Stimulated activated CD4-positive, alpha-beta T cell treated with anti-CD3 and anti-CD28 coated beads, TNF-alpha, amount 100 ng/mL, for 1 hour (primary cell): Measurements from ENCODE around the gene ZNF385D.

Experiments
- DNase-seq, 3 donors: peaks; one replicate each; pipeline ENCODE4 v3.0.0-alpha.2; 2020; ENCODE audit warnings: low read depth in 3 of 3, low spot score in 1 of 3

The ZNF385D gene

DNA sequence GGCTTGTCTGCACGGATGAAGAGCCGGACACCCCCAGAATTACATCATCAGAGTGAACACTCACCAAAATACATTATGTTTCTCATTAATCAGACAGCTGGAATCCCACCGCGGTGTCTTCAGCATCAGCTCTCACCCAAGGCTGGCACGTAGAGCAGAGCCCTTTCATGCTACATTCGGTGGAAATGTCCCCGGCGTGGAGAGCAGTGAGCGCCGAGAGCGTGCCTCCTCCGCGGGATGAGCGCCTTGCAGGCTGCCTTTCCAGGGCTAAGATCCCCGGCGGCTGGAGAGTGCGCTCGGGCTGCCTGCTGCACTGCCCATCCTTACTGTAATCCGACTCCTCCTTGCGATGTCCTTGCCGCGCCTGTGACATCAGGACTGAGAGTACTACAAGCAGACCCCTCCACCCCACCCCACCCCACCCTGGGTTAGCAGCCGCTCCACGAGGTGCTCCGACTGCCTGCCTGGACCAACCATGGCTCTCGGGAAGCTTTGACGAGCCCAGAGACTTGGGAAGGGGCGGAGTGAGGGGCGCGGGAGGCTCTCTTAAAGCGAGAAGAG is at the start of gene ZNF385D:
Gene ZNF385D, minus strand, starts transcription at position 380 of the 561 bp plus-strand sequence. Its CDS starts 294 bp downstream, at position 86.
- no peak for DNase-seq

- DNase-seq = no peak
These were observed 47.5 kb upstream of the ZNF385D start for GRCh38 chr3:21798356-21799088.

GRCh38 chr3:21795921-21796320 is 44.9 kb upstream of the ZNF385D start:
- DNase-seq = no peak

- DNase-seq = no peak
These were observed 44.3 kb upstream of the ZNF385D start for GRCh38 chr3:21795152-21795837.

DNA sequence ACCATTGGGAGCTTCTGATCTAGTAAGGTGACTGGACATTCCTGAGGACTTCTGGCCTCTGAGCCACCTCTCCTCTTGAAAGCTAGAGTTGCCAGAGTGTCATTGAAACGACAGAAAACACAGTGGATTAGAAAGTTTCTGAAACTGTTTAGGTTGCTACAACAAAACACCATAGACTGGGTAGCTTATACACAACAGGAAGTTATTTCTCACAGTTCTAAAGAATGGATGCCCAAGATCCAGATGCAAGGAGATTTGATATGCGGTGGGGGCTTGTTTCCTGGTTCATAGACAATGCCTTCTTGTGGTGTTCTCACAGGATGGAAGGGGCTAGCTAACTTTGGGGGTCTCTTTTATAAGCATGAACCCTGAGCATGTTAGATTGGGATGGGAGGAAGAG is 43.3 kb upstream of the ZNF385D start:
- no peak for DNase-seq

GRCh38 chr3:21792176-21792575 is 41.2 kb upstream of the ZNF385D start:
- no peak for DNase-seq

DNA sequence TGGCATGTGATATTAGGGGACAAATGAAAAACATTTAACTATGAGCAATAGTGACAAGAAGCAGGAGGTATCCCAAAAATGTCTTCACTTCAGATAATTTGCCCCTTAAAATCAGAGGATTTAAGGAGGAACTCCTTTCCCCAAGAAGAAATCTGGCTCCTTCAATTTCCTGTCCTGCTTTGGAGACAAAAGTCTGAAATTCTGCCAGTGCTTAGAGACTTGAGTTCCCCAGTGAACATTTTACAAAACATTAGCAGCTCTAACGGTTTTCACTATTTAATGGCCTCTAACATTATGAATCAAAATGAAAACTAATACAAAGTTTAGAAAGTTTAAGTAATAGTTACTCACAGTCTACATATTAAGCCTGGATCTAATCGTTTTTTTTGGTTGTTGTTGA is 40.3 kb upstream of the ZNF385D start:
- no peak for DNase-seq

DNA sequence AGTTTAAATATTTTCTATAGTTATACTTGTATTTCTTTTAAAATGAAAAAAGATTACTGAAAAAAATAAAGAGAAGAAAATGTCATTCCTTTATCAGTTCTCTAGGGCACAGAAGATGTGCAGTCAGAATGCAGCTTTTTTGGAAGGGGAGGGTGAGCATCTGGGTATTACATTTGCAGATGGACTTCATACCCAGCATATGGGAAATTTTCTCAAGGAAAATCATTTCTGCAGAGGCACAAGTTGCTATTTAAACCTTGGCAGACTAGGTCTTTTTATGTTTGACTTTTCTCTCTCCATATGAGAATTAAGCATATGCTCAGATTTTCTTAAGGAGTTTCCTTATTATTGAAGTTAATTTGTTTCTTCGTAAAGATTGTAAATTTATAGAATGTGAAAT is 39.5 kb upstream of the ZNF385D start:
- no peak for DNase-seq

GRCh38 chr3:21789730-21790129 is 38.7 kb upstream of the ZNF385D start:
- DNase-seq = no peak

- no peak for DNase-seq
These were observed 35.4 kb upstream of the ZNF385D start for GRCh38 chr3:21786438-21786797.

DNA sequence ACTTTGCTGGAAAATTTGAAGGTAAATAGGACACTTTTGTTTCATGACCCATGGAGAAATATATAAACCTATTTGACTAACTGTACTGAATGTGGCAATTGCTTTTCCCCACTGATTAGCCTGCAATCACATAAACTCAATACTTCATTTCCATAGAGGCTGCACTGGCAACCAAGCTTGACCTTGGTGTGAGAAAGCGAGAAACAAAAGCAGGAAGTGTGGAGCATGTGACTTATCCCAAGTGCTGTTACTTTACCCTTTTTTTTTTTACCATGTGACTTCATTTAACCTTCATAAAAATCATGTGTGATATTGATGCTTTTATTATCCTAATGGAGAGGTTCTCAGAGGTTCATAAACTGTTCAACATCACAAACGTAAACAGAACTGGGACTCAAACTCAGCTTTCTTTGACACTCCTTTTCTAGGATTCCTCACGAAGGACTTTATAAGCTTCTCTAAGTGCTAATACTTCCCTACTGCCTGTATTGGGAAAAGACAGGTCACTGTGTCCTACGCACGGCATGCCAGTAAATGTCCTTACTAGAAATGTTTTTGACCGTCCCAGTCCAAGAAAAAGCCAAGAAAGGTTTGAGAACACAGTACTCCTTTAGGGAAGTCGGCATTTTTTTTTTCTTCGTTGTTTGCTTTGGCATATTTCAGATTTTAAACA is 34.9 kb upstream of the ZNF385D start:
- no peak for DNase-seq

DNA sequence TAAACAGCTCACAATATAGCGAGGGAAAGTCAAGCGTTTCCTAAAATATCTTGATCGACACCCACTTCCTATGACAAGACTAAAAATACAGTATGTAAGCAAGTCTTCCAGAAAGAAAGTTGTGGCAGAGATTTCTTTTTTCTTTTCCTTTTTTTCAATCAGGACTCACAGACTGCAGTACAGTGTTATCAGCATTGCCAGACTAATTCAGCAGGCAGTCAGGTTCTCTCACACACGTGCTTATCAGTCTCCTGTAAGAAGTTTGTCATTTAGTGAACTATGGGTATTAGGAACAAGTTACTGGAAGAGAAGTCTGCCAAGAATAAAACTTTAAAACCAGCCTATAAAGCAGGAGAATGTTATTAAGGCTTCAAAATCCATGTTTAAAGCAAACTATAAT is 32.8 kb upstream of the ZNF385D start:
- DNase-seq = no peak

DNA sequence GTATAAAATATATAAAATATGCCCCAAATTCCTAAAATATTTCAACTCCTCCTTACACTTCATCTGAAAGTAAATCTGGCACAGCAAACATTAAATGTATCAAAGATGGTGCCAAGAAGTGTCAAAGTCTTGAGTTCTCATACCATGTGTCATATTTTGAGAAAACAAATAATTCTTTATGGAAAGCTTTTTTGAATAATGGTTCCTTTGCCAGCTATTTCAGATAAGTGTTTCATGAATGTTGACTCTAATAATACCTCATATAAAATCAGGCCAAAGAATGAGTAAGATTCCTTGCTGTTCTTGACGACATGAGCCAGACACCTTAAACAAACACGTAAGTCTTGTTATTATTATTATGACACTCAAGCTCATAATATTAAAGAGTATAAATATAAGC is 30.3 kb upstream of the ZNF385D start:
- no peak for DNase-seq

- DNase-seq = no peak
These were observed 28.9 kb upstream of the ZNF385D start for GRCh38 chr3:21779909-21780308.

DNA sequence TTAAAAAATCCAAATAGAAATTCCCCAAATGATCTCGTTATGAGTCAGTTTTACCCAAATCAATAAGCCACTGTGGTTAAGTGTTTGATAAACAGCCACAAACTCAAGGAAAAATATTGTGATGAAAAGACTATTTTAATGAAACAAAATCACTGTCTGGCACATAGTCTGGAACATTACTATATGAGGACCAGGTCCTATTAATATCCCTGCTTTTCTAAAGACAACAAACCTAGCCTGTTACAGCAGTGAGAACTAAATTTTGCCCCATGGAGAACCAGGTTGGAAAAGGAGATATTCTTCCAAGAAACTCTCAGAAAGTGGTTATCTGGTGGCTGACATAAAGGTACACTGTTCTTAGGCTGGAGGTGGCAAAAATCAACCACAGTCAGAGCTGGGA is 27.7 kb upstream of the ZNF385D start:
- no peak for DNase-seq

DNA sequence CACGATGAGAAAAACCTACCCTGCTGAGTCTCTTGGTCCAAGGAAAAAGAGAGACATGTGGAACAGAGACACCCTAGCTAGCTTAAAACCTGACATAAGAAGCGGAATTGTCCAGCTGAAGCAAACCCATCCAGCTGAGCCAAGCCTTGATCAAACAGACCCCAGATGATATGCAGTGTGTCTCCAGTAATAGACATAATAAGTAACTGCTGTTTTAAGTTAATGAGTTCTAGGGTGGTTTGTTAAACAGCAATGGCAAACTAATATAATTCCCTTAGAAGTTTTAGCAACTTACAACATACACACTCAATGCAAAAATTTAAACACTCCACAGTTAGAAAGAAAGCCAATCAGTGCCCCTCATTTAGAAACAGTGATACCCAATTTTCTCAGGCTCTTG is 26.8 kb upstream of the ZNF385D start:
- DNase-seq = no peak

DNA sequence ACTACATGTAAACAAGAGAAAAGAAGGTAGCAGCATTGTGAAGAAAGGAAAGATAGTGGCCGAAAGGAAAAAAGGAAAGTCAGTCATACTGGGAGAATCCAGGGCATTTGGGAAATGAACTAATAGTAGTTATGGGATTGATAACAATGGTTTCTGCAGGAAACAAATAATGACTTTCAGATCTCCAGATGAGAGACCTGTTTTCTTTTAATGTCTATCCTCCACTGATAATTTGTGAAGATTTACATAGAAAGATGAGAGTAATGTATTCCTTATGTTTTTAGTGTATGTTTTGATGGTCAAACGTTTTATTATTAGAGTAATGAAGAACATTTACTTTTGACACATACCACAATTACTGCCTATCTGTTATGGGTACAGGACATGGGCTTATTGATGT is 15.0 kb upstream of the ZNF385D start:
- DNase-seq = no peak

GRCh38 chr3:21755896-21756295 is 4.9 kb upstream of the ZNF385D start:
- no peak for DNase-seq

DNA sequence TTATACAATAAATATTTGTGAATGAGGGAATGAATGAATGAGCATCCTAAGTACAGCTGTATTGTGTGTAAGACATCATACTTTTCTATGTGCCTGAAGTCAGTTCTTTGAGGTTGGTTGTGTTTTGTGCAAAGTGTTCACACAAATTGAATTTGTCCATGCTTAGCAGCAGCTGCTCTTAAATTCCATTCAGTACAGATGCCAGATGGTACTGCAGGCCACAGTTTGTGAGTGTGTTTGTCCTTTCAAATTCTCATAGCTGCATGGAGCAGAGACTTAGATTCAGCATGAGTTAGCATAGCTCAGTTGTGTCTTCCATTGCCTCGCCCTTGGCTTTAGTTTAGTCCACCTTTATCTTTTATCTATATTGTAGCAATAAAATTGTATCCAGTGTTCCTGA is 3.8 kb upstream of the ZNF385D start:
- no peak for DNase-seq

GRCh38 chr3:21752749-21753347 is 1.8 kb upstream of the ZNF385D start:
- no peak for DNase-seq

DNA sequence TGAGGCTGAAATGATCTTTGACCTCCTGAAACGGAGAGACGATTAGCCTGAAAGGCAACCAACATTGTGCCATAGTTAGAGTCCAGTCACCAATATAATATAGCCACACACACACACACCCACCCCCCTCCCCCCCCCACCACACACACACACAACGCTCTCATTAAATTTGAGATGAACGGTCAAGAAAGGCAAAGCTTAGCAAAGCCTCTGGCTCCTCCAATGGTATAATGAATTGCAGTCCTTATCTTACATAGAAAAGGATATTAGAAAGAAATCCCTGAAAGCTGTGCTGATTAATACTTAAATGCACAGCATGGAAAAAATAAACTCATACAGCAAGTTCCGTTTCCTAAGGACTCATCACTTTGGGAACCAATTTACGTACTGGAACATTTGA is 876 bp upstream of the ZNF385D start:
- no peak for DNase-seq
